ENCODE results near the gene ROBO3. TPM values are rescaled to one million over a fixed set of nuclear protein-coding genes. Genes with fewer than 3 reads are reported as not detected.

ROBO3 gene
- total and polyA plus RNA-seq, 2 of the 8 experiments (the other 6 are each of a cell fraction or from before 2014, with no cell fraction given) = 12.1 to 24.6 TPM

DNA sequence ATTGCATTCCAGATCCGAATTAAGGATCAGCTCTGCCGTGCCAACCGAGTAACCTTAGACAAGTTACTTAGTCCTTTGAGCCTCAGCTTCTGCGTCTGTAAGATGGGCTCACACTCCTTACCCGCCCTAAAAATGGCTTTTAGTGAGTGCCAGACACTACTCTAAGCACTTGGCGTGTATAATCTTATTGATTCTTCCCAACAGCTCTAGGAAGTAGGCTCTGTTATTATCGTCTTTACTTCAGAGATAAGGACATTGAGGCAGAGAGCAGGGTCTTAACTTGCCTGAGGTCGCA is 21.7 kb upstream of the ROBO3 start (continued):
- TF ChIP-seq MAX (IDR thresholded peaks at IDR 0.05) = 0 out of 2 replicates have a peak, but pooled peaks have one; percentile 1
- TF ChIP-seq, protein P1, sequence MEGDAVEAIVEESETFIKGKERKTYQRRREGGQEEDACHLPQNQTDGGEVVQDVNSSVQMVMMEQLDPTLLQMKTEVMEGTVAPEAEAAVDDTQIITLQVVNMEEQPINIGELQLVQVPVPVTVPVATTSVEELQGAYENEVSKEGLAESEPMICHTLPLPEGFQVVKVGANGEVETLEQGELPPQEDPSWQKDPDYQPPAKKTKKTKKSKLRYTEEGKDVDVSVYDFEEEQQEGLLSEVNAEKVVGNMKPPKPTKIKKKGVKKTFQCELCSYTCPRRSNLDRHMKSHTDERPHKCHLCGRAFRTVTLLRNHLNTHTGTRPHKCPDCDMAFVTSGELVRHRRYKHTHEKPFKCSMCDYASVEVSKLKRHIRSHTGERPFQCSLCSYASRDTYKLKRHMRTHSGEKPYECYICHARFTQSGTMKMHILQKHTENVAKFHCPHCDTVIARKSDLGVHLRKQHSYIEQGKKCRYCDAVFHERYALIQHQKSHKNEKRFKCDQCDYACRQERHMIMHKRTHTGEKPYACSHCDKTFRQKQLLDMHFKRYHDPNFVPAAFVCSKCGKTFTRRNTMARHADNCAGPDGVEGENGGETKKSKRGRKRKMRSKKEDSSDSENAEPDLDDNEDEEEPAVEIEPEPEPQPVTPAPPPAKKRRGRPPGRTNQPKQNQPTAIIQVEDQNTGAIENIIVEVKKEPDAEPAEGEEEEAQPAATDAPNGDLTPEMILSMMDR (IDR thresholded peaks at IDR 0.05; ENCODE audit: control extremely low read depth in 1 of 3, insufficient read depth in 1 of 3, low read depth in 1 of 3, low read length in 3 of 3) = no peak
- TF ChIP-seq KDM1A (IDR thresholded peaks at IDR 0.05; ENCODE audit: borderline replicate concordance, low read length) = peak; percentile 94
- TF ChIP-seq, protein P2, sequence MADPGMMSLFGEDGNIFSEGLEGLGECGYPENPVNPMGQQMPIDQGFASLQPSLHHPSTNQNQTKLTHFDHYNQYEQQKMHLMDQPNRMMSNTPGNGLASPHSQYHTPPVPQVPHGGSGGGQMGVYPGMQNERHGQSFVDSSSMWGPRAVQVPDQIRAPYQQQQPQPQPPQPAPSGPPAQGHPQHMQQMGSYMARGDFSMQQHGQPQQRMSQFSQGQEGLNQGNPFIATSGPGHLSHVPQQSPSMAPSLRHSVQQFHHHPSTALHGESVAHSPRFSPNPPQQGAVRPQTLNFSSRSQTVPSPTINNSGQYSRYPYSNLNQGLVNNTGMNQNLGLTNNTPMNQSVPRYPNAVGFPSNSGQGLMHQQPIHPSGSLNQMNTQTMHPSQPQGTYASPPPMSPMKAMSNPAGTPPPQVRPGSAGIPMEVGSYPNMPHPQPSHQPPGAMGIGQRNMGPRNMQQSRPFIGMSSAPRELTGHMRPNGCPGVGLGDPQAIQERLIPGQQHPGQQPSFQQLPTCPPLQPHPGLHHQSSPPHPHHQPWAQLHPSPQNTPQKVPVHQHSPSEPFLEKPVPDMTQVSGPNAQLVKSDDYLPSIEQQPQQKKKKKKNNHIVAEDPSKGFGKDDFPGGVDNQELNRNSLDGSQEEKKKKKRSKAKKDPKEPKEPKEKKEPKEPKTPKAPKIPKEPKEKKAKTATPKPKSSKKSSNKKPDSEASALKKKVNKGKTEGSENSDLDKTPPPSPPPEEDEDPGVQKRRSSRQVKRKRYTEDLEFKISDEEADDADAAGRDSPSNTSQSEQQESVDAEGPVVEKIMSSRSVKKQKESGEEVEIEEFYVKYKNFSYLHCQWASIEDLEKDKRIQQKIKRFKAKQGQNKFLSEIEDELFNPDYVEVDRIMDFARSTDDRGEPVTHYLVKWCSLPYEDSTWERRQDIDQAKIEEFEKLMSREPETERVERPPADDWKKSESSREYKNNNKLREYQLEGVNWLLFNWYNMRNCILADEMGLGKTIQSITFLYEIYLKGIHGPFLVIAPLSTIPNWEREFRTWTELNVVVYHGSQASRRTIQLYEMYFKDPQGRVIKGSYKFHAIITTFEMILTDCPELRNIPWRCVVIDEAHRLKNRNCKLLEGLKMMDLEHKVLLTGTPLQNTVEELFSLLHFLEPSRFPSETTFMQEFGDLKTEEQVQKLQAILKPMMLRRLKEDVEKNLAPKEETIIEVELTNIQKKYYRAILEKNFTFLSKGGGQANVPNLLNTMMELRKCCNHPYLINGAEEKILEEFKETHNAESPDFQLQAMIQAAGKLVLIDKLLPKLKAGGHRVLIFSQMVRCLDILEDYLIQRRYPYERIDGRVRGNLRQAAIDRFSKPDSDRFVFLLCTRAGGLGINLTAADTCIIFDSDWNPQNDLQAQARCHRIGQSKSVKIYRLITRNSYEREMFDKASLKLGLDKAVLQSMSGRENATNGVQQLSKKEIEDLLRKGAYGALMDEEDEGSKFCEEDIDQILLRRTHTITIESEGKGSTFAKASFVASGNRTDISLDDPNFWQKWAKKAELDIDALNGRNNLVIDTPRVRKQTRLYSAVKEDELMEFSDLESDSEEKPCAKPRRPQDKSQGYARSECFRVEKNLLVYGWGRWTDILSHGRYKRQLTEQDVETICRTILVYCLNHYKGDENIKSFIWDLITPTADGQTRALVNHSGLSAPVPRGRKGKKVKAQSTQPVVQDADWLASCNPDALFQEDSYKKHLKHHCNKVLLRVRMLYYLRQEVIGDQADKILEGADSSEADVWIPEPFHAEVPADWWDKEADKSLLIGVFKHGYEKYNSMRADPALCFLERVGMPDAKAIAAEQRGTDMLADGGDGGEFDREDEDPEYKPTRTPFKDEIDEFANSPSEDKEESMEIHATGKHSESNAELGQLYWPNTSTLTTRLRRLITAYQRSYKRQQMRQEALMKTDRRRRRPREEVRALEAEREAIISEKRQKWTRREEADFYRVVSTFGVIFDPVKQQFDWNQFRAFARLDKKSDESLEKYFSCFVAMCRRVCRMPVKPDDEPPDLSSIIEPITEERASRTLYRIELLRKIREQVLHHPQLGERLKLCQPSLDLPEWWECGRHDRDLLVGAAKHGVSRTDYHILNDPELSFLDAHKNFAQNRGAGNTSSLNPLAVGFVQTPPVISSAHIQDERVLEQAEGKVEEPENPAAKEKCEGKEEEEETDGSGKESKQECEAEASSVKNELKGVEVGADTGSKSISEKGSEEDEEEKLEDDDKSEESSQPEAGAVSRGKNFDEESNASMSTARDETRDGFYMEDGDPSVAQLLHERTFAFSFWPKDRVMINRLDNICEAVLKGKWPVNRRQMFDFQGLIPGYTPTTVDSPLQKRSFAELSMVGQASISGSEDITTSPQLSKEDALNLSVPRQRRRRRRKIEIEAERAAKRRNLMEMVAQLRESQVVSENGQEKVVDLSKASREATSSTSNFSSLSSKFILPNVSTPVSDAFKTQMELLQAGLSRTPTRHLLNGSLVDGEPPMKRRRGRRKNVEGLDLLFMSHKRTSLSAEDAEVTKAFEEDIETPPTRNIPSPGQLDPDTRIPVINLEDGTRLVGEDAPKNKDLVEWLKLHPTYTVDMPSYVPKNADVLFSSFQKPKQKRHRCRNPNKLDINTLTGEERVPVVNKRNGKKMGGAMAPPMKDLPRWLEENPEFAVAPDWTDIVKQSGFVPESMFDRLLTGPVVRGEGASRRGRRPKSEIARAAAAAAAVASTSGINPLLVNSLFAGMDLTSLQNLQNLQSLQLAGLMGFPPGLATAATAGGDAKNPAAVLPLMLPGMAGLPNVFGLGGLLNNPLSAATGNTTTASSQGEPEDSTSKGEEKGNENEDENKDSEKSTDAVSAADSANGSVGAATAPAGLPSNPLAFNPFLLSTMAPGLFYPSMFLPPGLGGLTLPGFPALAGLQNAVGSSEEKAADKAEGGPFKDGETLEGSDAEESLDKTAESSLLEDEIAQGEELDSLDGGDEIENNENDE (IDR thresholded peaks at IDR 0.05; ENCODE audit: insufficient replicate concordance, low read length) = no peak
- TF ChIP-seq E2F6 (IDR thresholded peaks at IDR 0.05) = no peak
- no peak for TF ChIP-seq HDAC6 (IDR thresholded peaks at IDR 0.05; ENCODE audit: low read depth, low read length)
- peak; percentile 9 for TF ChIP-seq EZH2 (IDR thresholded peaks at IDR 0.05; ENCODE audit: low read depth, low read length, severe bottlenecking)
- no peak for TF ChIP-seq CREB1 (IDR thresholded peaks at IDR 0.05)
- no peak for TF ChIP-seq CEBPB (IDR thresholded peaks at IDR 0.05; ENCODE audit: low read depth, low read length)

Data from H1 (cell line).